GM21576 (cell line): ENCODE measurements around the gene CDH26.

Experiments used
- ATAC-seq: cut with Tn5 transposase; IDR thresholded peaks from one replicate; pipeline ENCODE4 v1.9.1; 2021; ENCODE audit warnings: mild to moderate bottlenecking, moderate library complexity; ENCODE audit not compliant: unreplicated experiment

CDH26 gene

GRCh38 chr20:60010689-60011458, 52.7 kb downstream of the CDH26 start:
- no peak for ATAC-seq

GRCh38 chr20:60011512-60012507, 53.6 kb downstream of the CDH26 start:
- no peak for ATAC-seq

DNA sequence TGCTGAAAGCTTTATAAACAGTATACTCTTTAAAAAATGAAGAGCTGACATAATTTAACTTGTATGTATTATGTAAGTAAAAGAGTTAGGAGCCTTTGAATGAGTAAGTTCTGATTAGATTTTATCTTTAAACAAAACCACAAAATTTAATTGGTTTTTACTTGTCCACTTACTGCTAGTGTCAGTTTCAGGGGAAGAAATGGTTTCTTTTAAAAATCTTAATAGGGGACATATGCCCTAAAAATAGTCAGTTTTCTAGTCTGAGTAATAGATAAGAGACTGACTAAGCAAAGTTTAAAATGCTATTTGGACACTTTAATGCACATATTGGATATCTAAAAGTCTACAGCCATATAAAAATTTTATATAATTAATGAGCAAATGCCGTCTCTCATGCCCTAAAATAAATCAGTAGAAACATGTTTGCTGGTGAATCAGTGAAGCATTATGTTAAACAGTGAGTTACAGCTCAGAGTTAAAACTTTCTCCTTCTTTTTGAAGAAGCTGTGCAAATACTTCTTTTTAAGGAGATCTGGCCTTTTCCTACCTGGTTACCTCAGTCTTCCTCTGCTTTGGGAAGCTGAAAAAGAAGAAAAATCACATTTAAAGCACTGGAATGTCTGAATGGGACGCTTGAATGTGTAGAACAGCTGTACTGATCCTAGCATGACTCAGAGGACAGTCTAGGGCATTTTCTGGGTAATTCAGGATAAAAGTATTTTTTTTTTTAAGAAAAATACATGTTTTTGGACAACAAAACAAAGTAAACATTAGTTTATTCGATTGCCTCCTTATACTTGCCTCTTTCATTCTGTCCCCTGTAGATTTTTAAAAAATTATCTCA, 55.3 kb downstream of the CDH26 start:
- ATAC-seq: no peak

DNA sequence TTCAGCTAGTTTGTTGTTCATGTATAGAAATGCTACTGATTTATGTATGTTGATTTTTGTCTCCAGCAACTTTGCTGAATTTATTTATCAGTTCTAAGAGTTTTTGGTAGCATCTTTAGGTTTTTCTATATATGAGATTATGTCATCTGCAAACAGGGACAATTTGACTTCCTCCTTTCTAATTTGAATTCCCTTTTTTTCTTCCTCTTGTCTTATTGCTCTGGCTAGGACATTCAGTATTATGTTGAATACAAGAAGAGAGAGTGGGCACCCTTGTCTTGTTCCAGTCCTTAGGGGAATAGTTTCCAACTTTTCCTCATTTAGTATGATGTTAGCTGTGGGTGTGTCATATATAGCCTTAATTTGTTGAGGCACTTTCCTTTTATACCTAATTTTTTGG, 58.2 kb downstream of the CDH26 start:
- ATAC-seq: no peak

GRCh38 chr20:60020251-60020650, 62.0 kb downstream of the CDH26 start:
- ATAC-seq: no peak

GRCh38 chr20:60021104-60021503, 62.9 kb downstream of the CDH26 start:
- no peak for ATAC-seq

GRCh38 chr20:60022849-60023248, 64.6 kb downstream of the CDH26 start:
- ATAC-seq: no peak

GRCh38 chr20:60024245-60024644, 66.0 kb downstream of the CDH26 start:
- no peak for ATAC-seq

DNA sequence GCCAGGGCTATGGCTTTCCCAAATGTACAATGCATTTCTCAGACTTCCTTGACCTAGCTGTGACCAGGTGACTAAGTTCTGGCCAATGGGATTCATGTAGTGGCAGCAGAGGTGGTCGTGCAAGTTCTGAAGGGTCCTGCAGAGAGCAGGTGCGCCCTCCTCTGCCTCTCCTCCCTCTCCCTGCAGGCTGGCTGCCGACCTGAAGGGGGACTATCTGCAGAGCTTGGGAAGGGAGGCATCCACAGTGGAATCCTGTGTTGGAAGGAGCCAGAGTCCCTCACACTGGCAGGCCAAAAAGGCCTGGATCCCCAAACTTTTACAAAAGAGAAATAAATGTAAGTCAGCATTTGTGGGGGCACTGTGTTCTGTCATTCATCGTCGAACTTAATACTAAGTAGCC, 66.6 kb downstream of the CDH26 start:
- ATAC-seq: no peak

DNA sequence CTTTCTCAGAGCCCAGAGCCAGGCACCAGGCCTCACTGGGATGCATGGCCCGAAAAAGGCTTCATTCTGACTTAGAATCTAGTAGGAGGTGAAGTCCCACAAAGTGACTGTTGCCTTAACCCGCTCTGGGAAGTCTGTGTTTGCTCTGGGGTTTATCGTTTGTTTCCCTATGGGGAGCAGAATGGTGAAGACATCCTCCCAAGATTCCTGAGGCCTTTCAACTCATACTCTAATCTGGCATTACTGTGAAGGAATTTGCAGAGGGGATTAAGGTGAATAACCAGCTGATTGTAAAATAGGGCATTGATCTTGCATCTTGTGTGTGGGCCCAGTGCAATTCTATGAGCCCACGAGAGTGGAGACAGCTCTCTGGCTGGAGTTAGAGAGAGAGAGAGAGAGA, 67.8 kb downstream of the CDH26 start:
- no peak for ATAC-seq

GRCh38 chr20:60030471-60030870, 72.2 kb downstream of the CDH26 start:
- ATAC-seq: no peak

DNA sequence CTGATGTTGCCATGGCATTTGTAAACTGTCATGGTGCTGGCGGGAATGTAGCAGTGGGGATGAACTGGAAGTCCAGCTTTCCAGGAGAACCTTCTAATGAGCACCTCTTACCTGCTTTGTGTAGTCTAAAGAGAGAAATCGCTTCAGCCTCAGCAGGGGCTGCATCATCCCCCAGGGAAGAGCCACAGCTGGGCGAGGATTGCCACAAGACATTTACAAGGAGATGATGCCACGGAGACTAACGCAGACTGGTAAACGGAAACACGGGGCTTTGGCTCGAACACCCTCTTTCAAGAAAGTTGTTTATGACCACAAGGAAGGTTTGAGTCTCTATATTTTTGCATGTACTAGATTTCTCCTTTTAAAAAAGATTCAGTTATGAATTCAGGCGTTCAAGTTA, 72.9 kb downstream of the CDH26 start:
- ATAC-seq: no peak

DNA sequence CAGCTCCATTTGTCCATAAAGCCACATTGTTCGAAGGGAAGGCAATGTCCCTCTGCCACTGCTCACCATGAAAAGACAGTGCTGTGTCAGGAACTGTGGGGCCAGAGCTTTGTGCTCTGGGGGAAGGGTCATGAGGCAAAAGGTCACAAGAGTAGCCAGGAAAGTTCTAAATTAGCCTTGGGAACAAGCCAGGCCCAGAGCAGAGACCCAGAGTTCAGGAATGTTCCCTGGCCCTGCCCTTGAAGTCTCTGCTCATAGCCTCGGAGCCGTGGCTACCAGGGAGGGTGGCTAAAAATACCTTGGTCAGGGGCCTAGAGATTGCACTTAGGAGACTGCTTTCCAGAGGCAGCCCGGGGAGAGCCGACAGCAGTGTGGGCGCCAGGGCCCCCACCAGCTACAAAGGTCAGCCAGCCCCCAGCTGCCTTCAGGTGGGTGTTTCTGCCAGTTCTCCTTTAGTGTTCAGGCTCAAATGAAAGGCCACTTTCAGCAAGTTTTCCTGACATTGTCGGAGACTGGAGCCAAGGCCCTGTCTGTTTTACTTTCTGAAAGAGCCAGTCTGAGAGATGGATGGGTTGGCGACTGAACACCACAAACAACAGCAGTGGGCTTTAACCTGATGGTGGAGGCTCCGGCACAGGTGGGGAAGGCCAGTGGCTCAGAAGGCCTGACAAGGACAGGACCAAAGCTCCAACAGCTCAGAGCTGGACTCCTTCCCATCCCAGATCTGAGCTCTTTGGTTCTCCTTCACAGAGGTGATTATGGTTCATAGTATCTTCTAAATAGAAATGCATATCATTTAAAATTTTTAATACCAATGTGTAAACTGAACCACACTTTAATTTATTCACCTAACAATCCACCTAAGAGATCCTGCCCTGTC, 76.2 kb downstream of the CDH26 start:
- no peak for ATAC-seq

- no peak for ATAC-seq
Observed at GRCh38 chr20:60035486-60035885, 77.3 kb downstream of the CDH26 start.

DNA sequence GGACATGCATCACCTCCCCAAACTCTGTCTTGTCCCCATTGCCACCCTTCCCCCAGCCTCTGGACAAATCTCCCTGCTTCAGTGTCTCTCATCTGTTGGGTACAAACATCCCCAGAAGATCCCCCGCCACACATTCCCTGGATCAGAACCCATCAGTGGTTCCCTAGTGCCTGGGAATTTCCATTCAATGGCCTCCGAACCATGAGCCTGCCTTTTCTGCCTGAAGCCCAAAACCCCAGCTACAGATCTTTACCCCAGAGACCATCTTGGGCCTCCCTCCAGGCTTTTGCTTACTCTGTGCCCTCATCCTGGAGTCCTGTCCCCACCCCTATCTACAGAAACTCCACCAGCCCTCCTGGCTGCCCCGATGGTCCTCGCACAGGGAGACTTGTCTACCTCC, 78.1 kb downstream of the CDH26 start:
- ATAC-seq: no peak

DNA sequence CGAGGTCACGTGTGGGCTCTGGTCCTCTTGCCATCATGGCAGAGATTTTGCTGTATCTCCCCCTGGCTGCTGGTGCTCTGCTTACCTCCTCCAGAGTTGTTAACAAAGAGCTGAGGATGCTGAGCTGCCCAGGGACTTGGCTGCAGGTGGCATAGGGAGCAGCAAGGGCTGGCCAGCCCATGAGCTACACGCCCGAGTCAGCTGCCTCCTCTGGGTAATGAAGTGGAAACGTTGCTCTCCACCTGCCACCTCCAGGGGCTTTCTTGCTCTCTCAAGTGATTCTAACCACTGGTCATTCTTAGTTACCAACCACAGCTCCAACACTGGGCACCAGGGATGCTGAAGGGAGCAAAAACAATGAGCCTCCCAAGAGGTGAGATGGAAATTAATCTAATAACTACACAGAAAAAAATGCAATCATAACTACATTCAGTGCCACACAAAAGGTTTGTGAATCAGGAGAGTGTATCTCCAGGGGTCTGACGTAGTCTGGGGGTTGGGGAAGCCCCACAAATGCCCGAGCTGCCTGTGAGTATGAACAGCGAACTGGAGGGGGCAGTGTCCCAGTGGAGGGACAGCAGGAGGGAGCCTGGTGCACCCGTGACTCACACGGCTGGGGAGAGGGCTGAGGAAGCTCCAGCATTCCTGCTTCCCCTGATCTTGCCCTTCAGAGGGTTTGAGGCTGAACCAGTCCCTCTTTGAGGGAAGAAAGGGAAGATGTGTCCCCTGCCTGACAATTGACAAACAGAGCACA, 78.7 kb downstream of the CDH26 start:
- ATAC-seq: no peak

DNA sequence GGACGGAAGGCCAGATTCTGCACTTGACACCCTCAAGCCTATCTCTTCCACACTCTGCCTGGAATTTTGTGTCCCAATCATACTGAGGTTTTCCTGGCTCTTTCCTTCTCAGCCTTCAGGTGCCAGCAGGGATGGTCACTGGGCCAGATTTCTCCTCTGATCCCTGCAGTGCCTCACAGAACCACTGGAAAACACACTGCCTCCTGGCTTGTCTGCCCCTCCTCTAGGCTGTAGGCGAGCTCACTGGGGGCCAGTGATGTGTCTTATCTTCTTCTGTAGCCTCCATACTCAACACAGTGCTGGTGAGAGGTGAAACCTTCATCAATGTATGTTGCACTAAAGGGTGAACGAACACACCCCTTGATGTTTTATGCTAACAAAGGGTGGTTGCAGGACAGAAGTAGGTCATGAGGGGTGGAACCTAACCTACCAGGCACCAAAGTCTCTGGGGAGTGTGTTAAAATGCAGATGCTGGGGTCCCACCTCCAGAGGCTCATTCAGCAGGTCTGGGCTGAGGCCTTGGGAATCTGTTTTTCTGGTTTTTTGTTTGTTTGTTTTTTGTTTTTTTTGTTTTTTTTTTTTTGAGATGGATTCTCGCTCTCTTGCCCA, 80.3 kb downstream of the CDH26 start:
- ATAC-seq: no peak

DNA sequence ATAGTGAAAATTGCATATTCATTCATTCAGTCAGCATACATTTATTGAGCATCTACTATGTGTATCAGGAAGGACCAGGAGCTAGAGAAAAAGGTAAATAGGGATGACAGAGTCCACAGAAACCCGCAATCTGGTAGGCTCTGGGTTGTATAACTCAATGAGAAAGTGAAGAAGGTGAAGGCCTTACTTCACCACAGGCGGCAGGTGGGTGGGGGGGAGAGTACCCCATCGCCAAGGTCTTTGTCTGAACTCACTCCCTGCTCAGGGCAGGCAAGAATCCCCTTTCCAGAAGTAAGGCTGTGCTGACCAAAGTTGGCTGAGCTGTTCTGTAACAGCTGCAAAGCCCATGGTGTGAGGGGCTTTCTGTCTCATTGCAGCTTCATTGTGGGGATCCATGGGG, 81.3 kb downstream of the CDH26 start:
- no peak for ATAC-seq
